GM18858 (cell line): Measurements from ENCODE around the gene SIGLEC7.

Experiments used
- ATAC-seq: cut with Tn5 transposase; IDR thresholded peaks from one replicate; pipeline ENCODE4 v1.9.1; 2021; ENCODE audit not compliant: unreplicated experiment

SIGLEC7 gene

DNA sequence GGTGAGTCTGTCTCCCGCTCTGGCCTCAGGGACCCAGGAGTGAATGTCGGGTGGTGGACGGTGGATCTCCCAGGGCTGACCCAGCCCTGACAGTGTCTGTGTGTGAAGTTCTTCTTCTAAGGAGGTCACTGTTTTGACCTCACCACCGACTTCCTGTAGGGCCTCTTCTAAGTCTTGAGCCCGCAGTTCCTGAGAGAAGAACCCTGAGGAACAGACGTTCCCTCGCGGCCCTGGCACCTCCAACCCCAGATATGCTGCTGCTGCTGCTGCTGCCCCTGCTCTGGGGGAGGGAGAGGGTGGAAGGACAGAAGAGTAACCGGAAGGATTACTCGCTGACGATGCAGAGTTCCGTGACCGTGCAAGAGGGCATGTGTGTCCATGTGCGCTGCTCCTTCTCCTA is at the start of gene SIGLEC7:
Gene SIGLEC7, plus strand, starts transcription at position 183 of the 400 bp plus-strand sequence. Its CDS starts 69 bp downstream, at position 252.
- ATAC-seq: no peak

DNA sequence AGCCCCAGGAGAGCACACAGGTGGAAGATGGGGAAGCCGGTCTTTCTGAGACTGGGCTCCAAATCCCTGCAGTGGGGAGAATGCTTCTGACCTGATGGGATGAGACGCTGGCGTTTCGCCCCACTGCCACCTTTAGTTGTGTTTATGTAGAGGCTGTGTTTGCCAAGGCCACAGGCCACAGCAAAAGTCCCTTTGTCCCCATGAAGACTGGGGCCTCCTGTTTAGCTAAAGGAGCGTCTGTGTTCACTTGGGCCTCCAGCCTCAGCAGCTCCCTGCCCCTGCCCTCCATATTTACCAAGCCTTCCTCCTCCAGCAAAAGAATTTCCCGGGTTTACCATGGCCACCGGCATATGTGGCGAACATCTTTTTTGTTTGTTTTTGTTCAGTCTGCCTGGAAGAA is 49.0 kb upstream of the SIGLEC7 start:
- ATAC-seq: no peak

DNA sequence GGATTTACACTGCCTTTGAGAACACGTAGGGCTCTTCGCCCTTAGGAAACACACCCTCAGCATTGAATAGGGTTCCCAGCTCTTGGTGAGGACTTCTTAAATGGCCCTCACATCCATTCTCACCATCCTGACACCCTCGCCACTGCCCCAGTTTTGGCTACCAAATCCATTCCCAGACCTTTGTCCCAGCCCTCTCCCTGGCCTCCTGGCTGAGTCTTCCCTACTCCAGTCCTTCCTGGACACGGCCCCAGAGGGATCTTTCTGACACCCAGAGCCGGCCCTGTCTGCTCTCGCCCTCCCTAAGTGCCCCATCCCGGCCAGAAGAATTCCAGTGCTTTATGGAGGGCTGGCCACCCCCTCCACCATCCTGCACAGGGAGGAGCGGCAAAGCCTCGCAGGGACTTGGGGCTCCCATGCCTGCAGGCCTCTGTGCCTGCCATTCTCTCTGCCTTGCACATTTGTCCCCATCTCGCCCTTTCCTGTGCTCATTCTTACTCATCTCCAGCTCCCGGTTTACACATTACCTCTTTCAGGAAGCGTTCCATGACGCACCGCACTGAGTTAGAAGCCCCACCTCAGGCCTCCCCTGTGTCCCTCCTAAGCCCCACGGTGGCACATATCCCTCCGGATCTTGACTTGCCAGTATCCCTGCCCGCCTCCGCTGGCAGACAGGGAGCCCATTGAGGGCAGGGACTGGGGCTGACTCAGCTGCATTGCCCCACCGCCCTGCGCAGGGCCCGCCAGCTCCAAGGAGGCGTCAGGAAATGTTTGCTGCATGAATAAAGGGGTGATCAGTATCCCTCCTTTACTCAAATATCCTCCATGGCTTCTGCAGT is 48.4 kb upstream of the SIGLEC7 start:
- ATAC-seq: no peak

DNA sequence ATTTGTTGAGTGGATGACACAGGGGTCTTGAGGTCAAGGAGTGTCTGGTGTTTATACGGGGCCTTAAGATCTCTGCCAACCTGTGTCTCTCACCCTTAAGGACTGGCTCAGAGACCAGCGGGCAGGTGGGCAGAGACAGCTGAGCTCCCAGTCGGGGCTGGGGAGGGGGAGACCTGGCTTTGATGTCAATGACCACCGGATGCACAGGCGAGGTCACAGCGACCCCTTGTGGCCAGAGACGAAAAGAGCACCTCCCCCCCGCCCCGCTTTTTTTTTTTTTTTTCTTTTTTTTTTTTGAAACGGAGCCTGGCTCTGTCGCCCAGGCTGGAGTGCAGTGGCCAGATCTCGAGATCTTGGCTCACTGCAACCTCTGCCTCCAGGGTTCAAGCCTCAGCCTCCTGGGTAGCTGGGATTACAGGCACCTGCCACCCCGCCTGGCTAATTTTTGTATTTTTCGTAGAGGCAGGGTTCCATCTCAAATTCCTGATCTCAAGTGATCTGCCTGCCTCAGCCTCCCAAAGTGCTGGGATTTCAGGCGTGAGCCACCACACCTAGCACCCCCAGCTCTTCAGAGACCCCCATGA is 47.3 kb upstream of the SIGLEC7 start:
- no peak for ATAC-seq

DNA sequence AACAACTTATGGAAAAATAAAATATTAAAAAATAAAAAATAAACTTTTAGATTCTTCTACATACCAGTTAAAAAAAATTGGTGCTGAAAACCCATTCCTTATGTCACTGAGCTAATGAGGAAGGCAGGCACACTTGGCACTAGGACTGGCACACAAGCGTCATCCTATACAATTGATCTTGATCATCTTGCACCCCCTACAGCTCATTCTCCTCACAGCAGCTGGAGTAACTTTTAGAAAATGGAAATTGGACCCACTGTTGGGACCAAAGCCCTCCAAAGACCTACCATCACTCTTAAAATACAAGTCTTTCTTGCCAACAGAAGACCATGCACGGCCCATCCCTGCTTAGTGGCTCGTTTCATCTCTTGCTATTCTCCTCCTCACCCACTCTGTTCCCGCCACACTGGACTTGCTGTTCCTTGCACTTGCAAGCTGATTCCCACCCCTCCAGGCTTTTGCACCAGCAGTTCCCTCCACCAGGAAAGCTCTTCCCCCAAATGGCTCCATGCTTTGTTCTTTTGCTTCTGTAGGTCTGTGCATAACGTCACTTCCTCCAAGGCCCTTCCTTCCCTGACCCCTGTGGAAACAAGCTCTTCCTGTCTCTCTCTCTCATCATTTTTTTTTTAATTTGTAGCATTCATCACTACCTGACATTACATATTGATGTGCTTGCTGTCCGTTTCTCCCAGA is 45.5 kb upstream of the SIGLEC7 start:
- no peak for ATAC-seq

DNA sequence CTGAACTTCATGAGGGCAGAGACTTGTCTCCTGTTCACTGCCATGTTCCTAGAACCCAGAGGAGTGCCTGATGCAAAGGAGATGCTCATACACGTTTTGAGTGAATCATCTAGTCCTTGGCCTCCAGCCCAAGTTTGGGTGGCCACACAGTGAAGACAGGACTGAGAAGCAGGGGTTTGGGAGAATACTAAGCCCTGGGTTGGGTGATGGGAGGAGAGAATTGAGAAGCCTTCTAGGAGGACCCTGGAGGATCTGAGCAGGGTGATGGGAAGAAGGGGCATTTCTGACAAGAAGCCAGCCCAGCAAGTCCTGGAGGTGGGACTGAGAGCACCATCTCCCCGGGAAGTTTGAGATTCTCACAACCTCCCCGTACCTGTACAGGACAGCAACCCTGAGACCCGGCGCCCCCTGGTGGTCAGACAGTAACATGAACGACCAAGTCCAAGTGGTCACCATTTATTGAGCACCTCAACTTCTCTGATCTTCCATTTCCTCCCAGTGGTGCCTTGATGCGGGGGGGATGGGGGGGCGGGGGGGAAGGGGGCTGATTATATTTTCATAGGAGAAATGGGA is 44.8 kb upstream of the SIGLEC7 start:
- ATAC-seq: no peak

DNA sequence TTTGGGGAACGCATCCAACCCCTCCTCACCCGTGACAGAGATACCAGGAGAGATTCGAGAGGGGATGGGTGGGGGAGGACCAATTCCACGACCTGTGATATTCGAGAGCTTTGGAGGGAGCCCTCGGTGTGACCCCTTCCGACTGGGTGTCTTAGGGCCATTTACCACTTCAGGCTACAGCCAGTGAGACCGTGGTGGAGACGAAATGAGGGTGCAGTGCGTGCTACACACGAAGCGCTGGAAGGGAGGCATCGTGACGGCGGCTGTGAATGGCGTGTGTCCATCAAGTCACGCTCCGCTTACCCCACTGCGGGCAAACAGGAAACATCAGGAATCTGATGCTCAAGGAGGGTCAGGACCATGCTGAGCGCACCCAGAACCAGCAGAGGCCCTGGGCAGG is 44.3 kb upstream of the SIGLEC7 start:
- no peak for ATAC-seq

DNA sequence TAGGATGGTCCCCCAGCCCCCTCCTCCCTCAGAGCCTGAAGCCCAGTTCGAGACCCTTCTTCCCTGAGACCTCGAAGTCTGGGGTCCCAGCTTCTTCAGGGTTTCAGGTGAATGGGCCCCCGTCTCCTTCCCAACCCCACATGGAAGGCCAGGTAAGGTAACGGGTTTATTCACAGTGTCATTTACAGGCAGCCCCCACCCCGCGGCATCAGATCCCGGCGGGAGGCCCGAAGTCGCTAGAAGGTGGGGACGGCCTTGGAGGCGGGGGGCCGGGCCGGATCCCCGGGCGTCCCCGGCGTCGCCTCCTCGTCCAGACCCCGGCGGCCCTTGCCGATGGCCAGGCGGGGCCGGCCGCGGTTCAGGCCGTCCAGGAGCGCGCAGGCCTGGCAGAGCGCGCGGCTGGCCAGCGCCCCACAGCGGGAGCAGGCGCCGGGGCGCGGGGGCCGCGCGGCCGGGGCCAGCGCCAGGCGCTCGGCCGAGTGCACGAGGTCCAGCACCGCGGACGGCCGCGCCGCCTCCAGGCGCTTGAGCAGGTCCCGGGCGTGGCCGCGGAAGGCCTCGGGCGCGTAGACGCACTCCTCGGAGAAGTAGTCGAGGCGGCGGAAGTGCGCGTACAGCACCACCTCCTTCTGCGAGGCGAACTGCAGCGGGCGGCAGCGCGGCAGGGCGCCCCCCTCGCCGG is 43.6 kb upstream of the SIGLEC7 start:
- no peak for ATAC-seq

DNA sequence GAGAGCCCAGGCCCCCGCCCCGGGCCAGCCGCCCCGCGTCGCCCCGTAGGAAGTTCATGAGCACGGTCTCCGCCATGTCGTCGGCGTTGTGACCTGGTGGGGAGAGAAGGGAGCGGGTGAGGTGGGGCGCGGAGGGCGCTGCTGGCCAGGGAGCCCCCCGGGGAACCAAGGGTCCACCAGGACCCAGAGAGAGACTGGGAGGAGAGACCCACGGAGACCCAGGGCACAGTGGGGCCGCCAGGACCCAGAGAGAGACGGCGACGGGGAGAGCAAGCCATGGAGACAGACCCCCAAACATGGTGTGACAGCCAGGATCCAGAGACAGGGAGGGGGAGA is 43.1 kb upstream of the SIGLEC7 start:
- no peak for ATAC-seq

DNA sequence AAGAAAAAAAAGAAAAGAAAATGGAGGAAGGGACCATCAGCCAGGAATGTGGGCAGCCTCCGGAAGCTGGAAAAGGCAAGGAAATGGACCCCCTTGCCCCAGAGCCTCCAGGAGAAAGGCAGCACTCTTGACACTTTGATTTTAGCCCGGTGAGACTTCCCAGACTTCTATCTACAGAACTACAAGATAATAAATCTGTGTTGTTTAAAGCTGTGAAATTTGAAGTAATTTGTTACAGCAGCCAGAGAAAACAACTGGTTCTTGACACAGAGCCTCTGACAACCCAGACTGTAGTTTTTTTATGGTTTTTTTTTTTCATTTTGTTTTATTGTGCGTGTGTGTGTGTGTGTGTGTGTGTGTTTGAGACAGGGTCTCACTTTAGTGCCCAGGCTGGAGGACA is 41.5 kb upstream of the SIGLEC7 start:
- ATAC-seq: no peak

DNA sequence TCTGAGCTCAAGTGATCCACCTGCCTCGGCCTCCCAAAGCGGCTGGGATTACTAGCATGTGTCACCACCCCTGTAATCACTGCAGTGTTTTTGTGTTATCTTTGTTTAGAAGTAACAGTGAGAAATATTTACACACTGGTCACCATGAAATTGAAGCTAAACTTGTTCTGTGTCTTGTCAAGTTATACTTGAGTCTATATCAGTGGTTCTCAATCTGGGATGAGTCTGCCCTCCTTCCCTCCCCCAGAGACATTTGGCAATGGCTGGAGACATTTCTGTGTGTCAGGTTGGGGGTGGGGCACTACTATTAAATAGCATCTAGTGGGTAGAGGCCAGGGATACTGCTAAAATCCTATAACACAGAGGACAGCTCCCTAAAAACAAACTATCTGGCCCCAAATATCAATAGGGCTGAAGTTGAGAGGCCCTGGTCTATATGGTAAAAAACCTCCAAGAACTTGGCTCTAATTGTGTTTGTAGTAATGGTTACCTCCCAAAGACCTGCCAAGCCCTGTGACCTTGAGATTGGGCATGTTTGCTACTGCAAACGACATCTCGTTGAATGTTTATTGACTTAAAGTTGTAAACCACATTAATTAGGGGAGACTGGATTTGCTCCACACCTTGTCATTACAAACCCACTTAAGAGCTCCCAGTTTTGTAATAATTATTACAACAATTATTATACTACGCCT is 40.8 kb upstream of the SIGLEC7 start:
- ATAC-seq: no peak

DNA sequence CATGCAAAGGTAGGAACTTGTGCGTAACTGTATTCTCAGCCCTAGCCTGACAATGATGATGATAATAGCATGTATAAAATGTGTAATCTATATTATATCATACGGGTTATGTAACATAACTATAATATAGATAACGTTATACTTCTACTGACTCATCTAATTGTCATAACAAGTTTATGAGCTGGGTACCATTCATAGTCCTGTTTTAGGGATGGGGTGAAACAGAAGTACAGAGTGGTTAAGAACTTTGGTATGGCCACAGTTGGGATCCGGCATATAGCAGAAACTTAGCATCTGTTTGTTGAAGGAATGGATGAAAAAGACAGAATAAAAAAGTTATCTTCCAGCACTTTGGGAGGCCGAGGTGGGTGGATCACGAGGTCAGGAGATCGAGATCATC is 39.1 kb upstream of the SIGLEC7 start:
- ATAC-seq: no peak

DNA sequence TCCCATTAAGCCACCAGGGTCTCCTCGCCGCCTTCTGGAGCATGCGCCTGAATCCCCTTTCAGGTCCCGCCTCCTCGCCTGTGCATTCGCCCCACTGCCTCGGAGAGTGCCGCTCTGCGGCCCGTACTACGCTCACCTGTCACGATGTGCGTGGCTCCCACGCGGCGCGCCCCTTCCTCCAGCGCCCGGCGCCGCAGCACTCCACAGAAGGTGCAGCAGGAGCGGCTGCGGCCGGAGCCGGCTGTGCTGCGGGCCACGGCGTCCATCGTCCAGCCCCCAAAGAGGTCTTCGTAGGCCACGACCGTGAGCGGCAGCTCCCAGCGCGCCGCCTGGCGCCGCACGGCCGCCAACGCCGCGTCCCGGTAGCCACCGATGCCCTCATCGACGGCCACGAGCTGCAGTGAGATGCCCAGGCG is 38.2 kb upstream of the SIGLEC7 start:
- no peak for ATAC-seq

DNA sequence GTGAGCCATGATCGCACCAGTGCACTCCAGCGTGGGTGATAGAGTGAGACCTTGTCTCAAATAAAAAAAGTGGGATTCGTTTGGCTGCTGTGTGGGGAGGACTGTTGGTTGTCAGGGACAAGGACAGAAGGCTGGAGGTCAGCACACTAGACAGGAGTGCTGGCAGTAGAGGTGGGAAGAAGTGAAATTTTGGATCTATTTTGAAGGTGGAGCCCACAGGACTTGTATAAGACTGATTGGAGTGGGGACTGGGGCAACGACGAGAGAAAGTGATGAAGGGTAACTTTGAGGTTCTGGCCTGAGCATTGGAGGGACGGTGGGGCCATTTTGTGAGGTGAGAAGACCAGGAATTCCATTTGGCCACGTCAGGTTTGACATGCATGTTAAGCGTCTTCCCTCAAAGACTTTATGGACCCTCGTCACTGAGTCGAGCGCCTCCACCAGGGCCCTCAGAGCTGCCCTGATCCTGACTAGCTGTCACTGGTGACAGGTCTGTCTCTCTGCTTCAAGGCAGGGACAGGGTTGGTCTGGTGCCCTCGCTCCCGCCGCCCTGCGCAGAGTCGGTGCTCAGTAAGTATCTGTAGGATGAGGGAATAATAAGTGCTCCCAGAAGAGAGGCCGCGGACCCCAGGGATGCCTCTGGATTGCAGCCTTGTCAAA is 34.6 kb upstream of the SIGLEC7 start:
- ATAC-seq: no peak

DNA sequence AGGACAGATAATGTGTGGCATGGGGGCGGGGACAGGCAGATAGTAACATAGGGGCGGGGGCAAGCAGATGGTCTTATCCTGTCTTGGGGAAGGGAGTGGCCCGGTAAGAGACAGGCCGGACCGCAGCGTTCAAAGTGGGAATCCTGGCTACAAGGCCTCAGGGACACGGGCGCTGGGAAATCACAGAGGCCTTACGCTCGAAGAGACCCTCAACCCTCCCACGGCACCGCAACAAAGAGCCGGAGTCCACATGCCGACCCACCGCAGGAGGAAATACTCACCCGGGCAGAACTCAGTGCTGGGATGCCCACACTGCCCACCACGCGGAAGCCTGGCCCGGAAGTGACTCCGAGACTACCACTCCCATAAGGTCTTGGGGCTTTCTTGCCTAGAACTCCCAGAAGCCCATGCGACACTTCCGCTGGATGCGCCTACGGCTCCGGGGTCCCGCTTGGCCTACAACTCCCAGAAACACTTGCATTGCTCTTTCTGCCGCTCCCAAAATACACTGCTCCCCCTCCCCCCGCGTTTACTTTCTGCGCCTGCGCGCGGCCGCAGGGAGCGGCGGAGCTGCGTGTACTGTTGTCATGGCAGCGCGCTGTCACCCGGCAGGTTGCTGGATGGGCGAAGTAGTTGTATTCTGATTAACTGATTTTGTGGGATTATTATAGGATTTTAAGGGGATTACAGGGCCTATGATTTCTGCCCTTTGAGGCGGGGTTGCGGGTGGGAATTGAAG is 33.9 kb upstream of the SIGLEC7 start, which contains the start of gene CTU1:
Gene CTU1, minus strand, starts transcription at position 344 of the 739 bp plus-strand sequence. CDS start 3,840 bp downstream, outside the sequence.
- peak; percentile 90 for ATAC-seq

DNA sequence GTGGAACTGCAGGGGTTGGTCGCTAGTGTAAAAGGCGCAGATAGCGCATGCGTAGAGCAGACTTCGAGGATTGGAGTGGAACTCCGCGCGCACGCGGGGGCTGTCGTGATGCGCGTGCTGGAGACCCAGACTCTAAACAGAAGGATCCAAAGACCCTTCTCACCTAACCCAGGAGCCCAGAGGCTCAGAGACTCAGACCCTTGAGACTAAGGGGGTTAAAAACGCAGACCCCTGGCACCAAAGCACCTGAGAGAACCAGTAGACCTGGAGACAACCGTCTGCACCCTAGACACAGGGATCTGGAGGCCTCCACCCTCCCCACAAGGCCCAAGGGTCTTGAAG is 33.3 kb upstream of the SIGLEC7 start:
- peak; percentile 21 for ATAC-seq

DNA sequence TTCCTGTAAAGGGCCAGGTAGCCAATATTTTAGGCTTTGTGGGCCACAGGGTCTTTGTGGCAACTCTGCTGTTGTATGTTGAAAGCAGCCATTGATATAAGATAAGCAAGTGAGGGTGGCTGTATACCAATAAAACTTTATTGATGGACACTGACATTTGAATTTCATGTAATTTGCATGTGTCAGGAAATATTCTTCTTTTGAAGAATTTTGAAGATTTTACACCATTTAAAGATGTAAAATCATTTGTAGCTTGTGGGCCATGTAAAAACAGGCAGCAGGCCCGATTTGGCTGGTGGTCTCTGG is 31.5 kb upstream of the SIGLEC7 start:
- ATAC-seq: no peak

DNA sequence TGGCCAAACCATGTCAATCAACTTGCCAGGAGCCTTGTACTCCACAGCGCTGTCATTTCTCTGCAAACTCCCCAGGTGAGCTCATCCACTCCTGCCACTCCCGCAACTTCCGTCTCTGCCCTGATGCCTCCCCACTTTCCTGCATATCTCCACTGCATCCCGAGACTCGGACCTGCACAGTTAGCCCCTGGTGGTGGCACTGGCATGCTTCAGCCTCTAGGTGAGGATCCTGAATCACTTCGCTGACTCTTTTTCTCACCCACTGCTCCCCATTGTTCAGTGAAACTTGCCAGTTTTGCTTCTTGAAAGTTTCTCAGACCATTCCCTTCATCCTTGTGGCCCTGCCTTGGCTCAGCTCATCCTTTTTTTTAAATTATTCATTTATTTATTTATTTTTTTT is 30.5 kb upstream of the SIGLEC7 start:
- no peak for ATAC-seq

DNA sequence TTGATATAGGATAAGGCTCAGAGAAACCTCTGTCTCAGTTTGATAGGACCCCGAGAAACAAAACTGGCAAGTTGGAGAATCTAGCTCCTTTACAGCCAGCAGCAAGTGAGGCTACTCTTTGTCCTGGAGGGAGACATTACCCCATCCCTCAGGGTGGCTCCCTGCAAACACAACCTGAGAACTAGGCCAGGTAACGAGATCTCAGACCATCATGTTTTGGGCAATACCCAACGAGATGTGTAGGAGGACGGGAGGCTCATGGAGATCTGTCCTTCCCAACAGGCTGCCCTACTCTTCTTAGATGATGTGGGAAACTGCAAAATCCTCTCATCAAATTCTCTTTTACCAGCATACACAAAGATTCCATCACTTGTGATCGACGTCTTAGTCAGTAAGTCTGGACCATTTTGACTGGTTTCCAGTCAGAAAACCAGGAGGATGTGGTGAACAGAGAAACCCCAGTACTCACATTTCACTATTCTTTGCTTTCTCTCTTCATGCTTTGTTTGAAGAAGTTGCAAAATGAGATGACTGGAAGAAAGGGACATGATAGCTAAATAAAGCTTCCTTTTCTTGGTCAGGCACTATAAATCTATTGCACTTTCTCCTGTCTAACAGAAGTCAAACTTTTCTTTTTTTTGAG is 27.9 kb upstream of the SIGLEC7 start:
- ATAC-seq: no peak
